Spleen (tissue), 7 donors: ENCODE results near the gene WDR12.

ENCODE experiments used
- POLR2A ChIP-seq, 3 donors: fragments of 450-650 bp; IDR thresholded peaks; one replicate each; pipeline ENCODE4 v1.5.1; 2017; ENCODE audit warnings: antibody characterized with exemption in 3 of 3, mild to moderate bottlenecking in 1 of 3
- TF ChIP-seq, protein P1 (sequence below), 11 experiments: fragments of 200-600 bp in 7 of 11; fragments of 450-650 bp in 4 of 11; sonication (generic) in 4 of 11; IDR thresholded peaks in 8 of 11; conservative IDR thresholded peaks in 3 of 11; 1 replicate in 7 of 11; 2 replicates in 4 of 11; pipeline versions ENCODE4 v1.4.0 to v1.8.0; 2016 to 2021; ENCODE audit warnings: antibody characterized with exemption in 11 of 11, inconsistent platforms in 4 of 11, mild to moderate bottlenecking in 1 of 11
- donor health status: DM: no; HTN: no; CAD: no; lungs with moderate emphysema.
- donor health status: DM: no; HTN: no; CAD: no.
- donor health status: DM: no; HTN: no; CAD: no.

DNA sequence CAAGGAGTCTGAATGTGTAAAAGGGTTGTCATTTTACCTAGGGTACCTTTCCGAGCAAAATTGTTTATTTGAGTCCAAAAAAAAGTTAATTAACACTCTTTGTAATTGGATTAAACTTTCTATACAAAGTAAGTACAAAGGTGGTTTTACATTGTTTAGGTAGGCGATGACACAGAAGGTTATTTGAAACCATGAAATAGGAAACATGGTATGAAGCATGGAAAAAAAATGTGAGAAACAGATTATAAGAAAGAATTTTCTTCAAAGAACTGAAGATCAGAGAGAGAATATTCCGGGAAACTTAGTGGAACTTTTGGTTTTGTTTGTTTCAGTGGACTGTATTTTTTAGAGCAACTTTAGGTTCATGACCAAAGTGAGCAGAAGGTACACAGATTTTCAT, 33.3 kb upstream of the WDR12 start:
- TF ChIP-seq, protein P1, sequence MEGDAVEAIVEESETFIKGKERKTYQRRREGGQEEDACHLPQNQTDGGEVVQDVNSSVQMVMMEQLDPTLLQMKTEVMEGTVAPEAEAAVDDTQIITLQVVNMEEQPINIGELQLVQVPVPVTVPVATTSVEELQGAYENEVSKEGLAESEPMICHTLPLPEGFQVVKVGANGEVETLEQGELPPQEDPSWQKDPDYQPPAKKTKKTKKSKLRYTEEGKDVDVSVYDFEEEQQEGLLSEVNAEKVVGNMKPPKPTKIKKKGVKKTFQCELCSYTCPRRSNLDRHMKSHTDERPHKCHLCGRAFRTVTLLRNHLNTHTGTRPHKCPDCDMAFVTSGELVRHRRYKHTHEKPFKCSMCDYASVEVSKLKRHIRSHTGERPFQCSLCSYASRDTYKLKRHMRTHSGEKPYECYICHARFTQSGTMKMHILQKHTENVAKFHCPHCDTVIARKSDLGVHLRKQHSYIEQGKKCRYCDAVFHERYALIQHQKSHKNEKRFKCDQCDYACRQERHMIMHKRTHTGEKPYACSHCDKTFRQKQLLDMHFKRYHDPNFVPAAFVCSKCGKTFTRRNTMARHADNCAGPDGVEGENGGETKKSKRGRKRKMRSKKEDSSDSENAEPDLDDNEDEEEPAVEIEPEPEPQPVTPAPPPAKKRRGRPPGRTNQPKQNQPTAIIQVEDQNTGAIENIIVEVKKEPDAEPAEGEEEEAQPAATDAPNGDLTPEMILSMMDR (IDR thresholded peaks at IDR 0.05 in 8 of 11, conservative IDR thresholded peaks at IDR 0.05 in 3 of 11): no peak
- TF ChIP-seq POLR2A (IDR thresholded peaks at IDR 0.05): no peak
